RWPE2 (cell line): Measurements from ENCODE around the gene MTG2.

Source experiments
- ATAC-seq: fragments of 200-7000 bp; cut with Tn5 transposase; 3 replicates; pipeline ENCODE4 v1.9.1; 2021; ENCODE audit warnings: low read depth
- DNase-seq: peaks from one replicate; pipeline ENCODE4 v3.0.0-alpha.2; 2020; ENCODE audit warnings: low spot score
- H3K27ac ChIP-seq: fragments of 450-650 bp; 2 replicates; pipeline ENCODE4 v1.5.1; 2017; ENCODE audit warnings: mild to moderate bottlenecking; ENCODE audit not compliant: poor library complexity, severe bottlenecking
- H3K27me3 ChIP-seq: fragments of 250-450 bp; sonication (Bioruptor Pico); 2 replicates; pipeline ENCODE4 v1.5.1; 2021; ENCODE audit warnings: mild to moderate bottlenecking, moderate library complexity; ENCODE audit not compliant: insufficient read depth, poor library complexity, severe bottlenecking
- H3K36me3 ChIP-seq: fragments of 250-450 bp; sonication (Bioruptor Pico); 2 replicates; pipeline ENCODE4 v1.5.1; 2020; ENCODE audit warnings: low read depth, mild to moderate bottlenecking, moderate library complexity
- H3K4me1 ChIP-seq: fragments of 250-450 bp; sonication (Bioruptor Pico); 2 replicates; pipeline ENCODE4 v1.5.1; 2021; ENCODE audit warnings: mild to moderate bottlenecking, moderate library complexity; ENCODE audit not compliant: insufficient read depth, poor library complexity, severe bottlenecking
- H3K4me3 ChIP-seq: fragments of 250-450 bp; sonication (Bioruptor Pico); 2 replicates; pipeline ENCODE4 v1.5.1; 2021; ENCODE audit warnings: mild to moderate bottlenecking, moderate library complexity; ENCODE audit not compliant: severe bottlenecking
- H3K9me3 ChIP-seq: fragments of 250-450 bp; sonication (Bioruptor Pico); 2 replicates; pipeline ENCODE4 v1.5.1; 2021; ENCODE audit warnings: mild to moderate bottlenecking, moderate library complexity; ENCODE audit not compliant: severe bottlenecking
- TF ChIP-seq, protein P1 (sequence below): fragments of 450-650 bp; IDR thresholded peaks from one replicate; pipeline ENCODE4 v1.5.1; 2017; ENCODE audit warnings: mild to moderate bottlenecking, moderate library complexity; ENCODE audit not compliant: poor library complexity, severe bottlenecking

The MTG2 gene

GRCh38 chr20:62219992-62220665 is 37.3 kb downstream of the MTG2 start, which contains the start of gene HRH3:
Gene HRH3 (minus strand): TSS chr20:62220278. CDS start chr20:62219970, 308 bp downstream.
- Histone ChIP-seq H3K27me3 (peaks cover 95% of the 10 kb centered on the region), H3K27ac (no peak within 1 kb of the TSS), H3K9me3 (no peaks in the 10 kb centered on the region), H3K36me3 (no peaks in the 10 kb centered on the region), H3K4me3 (peak within 1 kb of the TSS; percentile 28), H3K4me1 (no peaks in the 10 kb centered on the region)
- TF ChIP-seq, protein P1, sequence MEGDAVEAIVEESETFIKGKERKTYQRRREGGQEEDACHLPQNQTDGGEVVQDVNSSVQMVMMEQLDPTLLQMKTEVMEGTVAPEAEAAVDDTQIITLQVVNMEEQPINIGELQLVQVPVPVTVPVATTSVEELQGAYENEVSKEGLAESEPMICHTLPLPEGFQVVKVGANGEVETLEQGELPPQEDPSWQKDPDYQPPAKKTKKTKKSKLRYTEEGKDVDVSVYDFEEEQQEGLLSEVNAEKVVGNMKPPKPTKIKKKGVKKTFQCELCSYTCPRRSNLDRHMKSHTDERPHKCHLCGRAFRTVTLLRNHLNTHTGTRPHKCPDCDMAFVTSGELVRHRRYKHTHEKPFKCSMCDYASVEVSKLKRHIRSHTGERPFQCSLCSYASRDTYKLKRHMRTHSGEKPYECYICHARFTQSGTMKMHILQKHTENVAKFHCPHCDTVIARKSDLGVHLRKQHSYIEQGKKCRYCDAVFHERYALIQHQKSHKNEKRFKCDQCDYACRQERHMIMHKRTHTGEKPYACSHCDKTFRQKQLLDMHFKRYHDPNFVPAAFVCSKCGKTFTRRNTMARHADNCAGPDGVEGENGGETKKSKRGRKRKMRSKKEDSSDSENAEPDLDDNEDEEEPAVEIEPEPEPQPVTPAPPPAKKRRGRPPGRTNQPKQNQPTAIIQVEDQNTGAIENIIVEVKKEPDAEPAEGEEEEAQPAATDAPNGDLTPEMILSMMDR, result no peak
- DNase-seq (no peak), ATAC-seq (peak; percentile 24)

DNA sequence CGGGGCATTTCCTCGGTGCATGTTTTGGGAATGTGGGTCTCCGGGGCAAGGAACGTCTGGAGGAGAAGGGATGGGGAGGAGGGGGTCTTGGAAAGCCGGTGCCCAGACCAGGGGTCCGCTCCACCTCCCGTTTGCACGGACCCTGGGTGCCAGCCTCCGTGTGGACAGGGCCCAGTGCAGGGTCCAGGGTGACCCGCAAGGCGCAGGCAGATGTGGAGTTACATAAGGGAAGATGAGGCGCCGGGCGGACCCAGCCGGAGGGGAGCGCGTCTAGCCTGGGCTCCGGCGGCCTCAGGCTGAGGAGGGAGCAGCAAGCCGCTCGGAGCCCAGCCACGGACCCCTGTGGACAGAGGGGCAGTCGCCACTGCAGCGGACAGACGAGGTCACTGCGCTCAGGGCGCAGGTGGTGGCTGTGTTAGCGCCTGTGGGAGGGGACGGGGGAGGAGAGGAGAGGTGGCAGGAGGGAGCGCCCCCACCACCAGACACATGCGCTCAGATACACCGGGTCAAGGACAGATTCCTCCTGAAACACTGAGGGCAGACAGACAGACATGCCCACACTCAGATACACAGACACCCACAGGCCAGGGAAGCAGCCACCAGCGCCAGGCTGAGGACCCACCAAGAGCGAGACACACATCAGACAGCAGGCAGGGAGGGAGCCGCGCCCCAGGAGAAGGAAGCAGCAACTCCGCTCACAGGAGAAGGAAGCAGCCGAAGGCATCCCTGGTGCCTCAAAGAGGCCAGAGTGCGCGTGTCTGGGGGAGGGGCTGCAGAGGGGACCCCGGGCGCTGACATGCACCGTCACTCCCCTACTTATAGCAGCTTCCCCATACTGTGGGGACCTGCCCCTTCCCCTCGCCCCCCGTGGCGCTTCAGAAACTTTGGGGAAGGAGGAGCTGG is 38.1 kb downstream of the MTG2 start:
- no peak for ATAC-seq
- Histone ChIP-seq H3K27ac (no peak overlapping the region), H3K36me3 (no peaks in the 10 kb centered on the region), H3K9me3 (no peaks in the 10 kb centered on the region), H3K4me1 (no peaks in the 10 kb centered on the region), H3K4me3 (no peak overlapping the region), H3K27me3 (peaks cover 94% of the 10 kb centered on the region)
- TF ChIP-seq, protein P1, result peak; percentile 10
- DNase-seq, result no peak

DNA sequence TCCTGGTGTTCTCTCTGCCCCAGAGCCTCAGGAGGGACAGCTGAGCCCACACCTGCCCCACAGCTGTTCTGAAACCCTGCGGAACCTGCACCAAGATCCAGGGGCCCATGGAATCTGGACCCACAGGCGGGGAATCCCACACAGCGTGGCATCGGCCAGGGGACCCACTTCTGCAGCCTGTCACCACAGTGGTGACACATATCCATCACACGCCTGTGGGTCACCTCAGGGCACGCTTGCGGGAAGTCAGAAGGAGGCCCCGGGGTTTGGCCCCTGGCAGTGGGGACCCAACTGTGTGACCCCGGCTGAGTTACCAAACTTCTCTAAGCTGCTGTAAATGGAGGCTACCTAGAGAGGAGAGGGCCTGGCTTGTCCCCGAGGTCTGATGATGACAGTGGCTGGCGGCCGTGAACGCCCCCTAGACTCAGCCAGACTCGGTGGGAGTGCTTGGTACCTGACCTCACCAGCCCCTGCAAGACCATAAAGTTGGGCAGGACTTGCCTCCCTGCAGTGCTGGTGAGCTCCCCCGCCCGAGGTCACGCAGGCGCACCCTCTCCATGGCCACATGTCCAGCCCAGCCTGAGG is 39.5 kb downstream of the MTG2 start:
- Histone ChIP-seq H3K27ac (no peak overlapping the region), H3K9me3 (no peaks in the 10 kb centered on the region), H3K4me1 (no peaks in the 10 kb centered on the region), H3K36me3 (no peaks in the 10 kb centered on the region), H3K4me3 (no peak overlapping the region), H3K27me3 (peaks cover 92% of the 10 kb centered on the region)
- TF ChIP-seq, protein P1, result no peak
- ATAC-seq (no peak), DNase-seq (no peak)

- TF ChIP-seq, protein P1, result no peak
- Histone ChIP-seq H3K36me3 (no peaks in the 10 kb centered on the region), H3K9me3 (no peaks in the 10 kb centered on the region), H3K27ac (no peak overlapping the region), H3K4me3 (no peak overlapping the region), H3K27me3 (peaks cover 86% of the 10 kb centered on the region), H3K4me1 (no peaks in the 10 kb centered on the region)
- DNase-seq (no peak), ATAC-seq (no peak)
Measured at GRCh38 chr20:62222972-62223371, 40.1 kb downstream of the MTG2 start.
